PC-9 (cell line): ENCODE data around the gene ICA1. TPM values are rescaled to one million over a fixed set of nuclear protein-coding genes. Genes with fewer than 3 reads are reported as not detected.
A peak's percentile ranks its signal among the peaks of the same experiment; 100 is the strongest.

Experiments used
- BruUV-seq: library from RNA; stranded (reverse); fragments of 400-500 nt; replicated peaks from 2 replicates; lab custom pipeline; 2021; lab: Mats Ljungman, UMichigan
- CTCF ChIA-PET: fragments of 300-600 bp; sonication (Branson Sonifier 250); formaldehyde crosslinking; loops from one replicate; lab custom pipeline; 2022; ENCODE audit warnings: antibody characterized with exemption; lab: Charles Lee
- POLR2A ChIA-PET: fragments of 300-600 bp; sonication (Branson Sonifier 250); formaldehyde crosslinking; loops from one replicate; lab custom pipeline; 2022; ENCODE audit warnings: antibody characterized with exemption; ENCODE audit not compliant: unreplicated experiment; lab: Charles Lee
- DNase-seq, 2 experiments: peaks; one replicate each; pipeline versions ENCODE4 v3.0.0 to v3.0.0-alpha.2; 2015 to 2022; ENCODE audit warnings: mixed read lengths in 1 of 2
- H2AFZ ChIP-seq: fragments of 200-600 bp; sonication (generic); 2 replicates; pipeline ENCODE4 v1.8.1; 2017; ENCODE audit warnings: antibody characterized with exemption
- H3F3A ChIP-seq: fragments of 200-600 bp; sonication (generic); 2 replicates; pipeline ENCODE4 v1.8.1; 2017; ENCODE audit warnings: antibody characterized with exemption, mild to moderate bottlenecking, low read depth; ENCODE audit not compliant: insufficient read depth
- H3K27ac ChIP-seq: fragments of 200-600 bp; sonication (generic); 2 replicates; pipeline ENCODE4 v1.6.1; 2016; ENCODE audit warnings: mixed run types
- H3K27me3 ChIP-seq: fragments of 200-600 bp; sonication (generic); 2 replicates; pipeline ENCODE4 v1.6.1; 2016; ENCODE audit warnings: low read depth, mixed run types; ENCODE audit not compliant: insufficient read depth
- H3K36me3 ChIP-seq: fragments of 200-600 bp; sonication (generic); 2 replicates; pipeline ENCODE4 v1.6.1; 2016; ENCODE audit warnings: low read depth, mixed run types
- H3K4me1 ChIP-seq: fragments of 200-600 bp; sonication (generic); replicated peaks from 2 replicates; pipeline ENCODE4 v1.6.1; 2016; ENCODE audit warnings: mixed run types; ENCODE audit not compliant: insufficient read depth
- H3K4me2 ChIP-seq: fragments of 200-600 bp; sonication (generic); 2 replicates; pipeline ENCODE4 v1.6.1; 2017; ENCODE audit warnings: mixed run types
- H3K4me3 ChIP-seq: fragments of 200-600 bp; sonication (generic); 2 replicates; pipeline ENCODE4 v1.6.1; 2016; ENCODE audit warnings: mixed run types
- H3K79me2 ChIP-seq: fragments of 200-600 bp; sonication (generic); 2 replicates; pipeline ENCODE4 v1.6.1; 2017; ENCODE audit warnings: low read depth, mixed run types
- H3K9me2 ChIP-seq: fragments of 200-600 bp; sonication (generic); 2 replicates; pipeline ENCODE4 v1.8.1; 2017; ENCODE audit warnings: mild to moderate bottlenecking; ENCODE audit not compliant: insufficient read depth
- H3K9me3 ChIP-seq: fragments of 200-600 bp; sonication (generic); 2 replicates; pipeline ENCODE4 v1.8.1; 2016; ENCODE audit warnings: low read depth; ENCODE audit not compliant: insufficient read depth
- H4K20me1 ChIP-seq: fragments of 200-600 bp; sonication (generic); 2 replicates; pipeline ENCODE4 v1.8.1; 2017; ENCODE audit not compliant: insufficient read depth
- EZH2 ChIP-seq: fragments of 200-600 bp; sonication (generic); IDR thresholded peaks from 2 replicates; pipeline ENCODE4 v1.8.0; 2017; ENCODE audit warnings: antibody characterized with exemption, low read depth
- intact Hi-C: fragments of 100-400 bp; cut with micrococcal nuclease; formaldehyde crosslinking; loops from one replicate; pipeline ENCODE4 v1.10.0; 2022; ENCODE audit not compliant: unreplicated experiment
- total RNA-seq: library from RNA; stranded (reverse); gene quantifications from 2 replicates; pipeline ENCODE4 v1.2.3, GENCODE V29; 2021
- TF ChIP-seq, protein P1 (sequence below): fragments of 200-600 bp; sonication (generic); conservative IDR thresholded peaks from 2 replicates; pipeline ENCODE4 v1.6.1; 2017; ENCODE audit warnings: mixed run types, antibody characterized with exemption, mild to moderate bottlenecking, moderate library complexity

Gene ICA1
- total RNA-seq, 1 experiment from 2014 or later: 33.8 TPM

DNA sequence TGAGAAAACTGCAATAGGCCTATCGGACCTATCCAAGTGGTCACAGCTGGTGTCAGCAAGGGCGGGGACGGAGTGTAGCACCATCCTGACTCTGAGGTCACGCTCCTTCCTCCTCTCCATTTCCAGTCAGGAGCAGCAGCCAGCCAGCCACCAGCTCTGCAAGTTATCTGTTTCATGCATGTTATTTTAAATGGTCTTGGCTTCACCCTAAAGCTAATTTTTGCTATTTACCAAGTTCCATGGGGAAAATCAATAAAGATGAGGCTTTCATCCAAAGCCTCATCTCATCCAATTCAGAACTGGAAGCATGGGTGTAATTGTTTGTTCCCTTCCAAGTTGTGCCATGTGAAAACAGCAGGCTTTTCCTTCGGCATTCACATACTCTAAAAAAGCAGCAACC lies 49.3 kb downstream of the ICA1 start:
- peaks cover 40% of the 10 kb centered on the region for H3K4me1 ChIP-seq
- H4K20me1 ChIP-seq: no peaks in the 10 kb centered on the region
- TF ChIP-seq, protein P1, sequence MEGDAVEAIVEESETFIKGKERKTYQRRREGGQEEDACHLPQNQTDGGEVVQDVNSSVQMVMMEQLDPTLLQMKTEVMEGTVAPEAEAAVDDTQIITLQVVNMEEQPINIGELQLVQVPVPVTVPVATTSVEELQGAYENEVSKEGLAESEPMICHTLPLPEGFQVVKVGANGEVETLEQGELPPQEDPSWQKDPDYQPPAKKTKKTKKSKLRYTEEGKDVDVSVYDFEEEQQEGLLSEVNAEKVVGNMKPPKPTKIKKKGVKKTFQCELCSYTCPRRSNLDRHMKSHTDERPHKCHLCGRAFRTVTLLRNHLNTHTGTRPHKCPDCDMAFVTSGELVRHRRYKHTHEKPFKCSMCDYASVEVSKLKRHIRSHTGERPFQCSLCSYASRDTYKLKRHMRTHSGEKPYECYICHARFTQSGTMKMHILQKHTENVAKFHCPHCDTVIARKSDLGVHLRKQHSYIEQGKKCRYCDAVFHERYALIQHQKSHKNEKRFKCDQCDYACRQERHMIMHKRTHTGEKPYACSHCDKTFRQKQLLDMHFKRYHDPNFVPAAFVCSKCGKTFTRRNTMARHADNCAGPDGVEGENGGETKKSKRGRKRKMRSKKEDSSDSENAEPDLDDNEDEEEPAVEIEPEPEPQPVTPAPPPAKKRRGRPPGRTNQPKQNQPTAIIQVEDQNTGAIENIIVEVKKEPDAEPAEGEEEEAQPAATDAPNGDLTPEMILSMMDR: no peak
- TF ChIP-seq EZH2: no peak
- no TSS peak for BruUV-seq
- H3K4me3 ChIP-seq: no peak overlapping the region
- H3F3A ChIP-seq: no peaks in the 10 kb centered on the region; the same call in 1 of the 2 replicates
- no peaks in the 10 kb centered on the region for H3K27me3 ChIP-seq
- ChIA-PET CTCF (no interaction called here), POLR2A (interaction anchor here (0.5 kb wide), 2 partner anchors 23 to 30 kb away, joined by 3 read pairs; no protein-coding TSS in a partner anchor)
- no peak overlapping the region for H2AFZ ChIP-seq
- intact Hi-C loops: loop anchor here (10.0 kb wide), 2 partner anchors 448 to 1248 kb away; no protein-coding TSS in a partner anchor
- no peaks in the 10 kb centered on the region for H3K9me3 ChIP-seq
- H3K4me2 ChIP-seq: no peak overlapping the region
- H3K79me2 ChIP-seq: no peaks in the 10 kb centered on the region
- H3K27ac ChIP-seq: no peak overlapping the region
- peaks cover 4% of the 10 kb centered on the region; the same call in 1 of the 2 replicates for H3K36me3 ChIP-seq
- no peaks in the 10 kb centered on the region for H3K9me2 ChIP-seq
- DNase-seq: no peak

DNA sequence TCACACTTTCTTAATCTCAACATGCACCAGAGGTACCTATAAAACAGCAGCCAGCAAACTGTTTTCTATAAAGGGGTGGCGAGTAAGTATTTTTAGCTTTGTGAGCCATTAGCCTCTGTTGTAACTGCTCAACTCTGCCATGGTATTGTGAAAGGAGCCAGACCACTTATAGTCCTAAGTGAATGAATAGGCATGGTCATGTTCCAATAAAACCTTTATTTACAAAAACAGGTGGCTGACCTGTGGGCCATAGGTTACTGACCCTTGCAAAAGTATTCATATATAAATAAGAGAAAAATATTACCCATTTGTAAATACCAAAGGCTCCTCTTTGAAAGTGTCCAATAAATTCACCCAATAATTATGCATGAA lies 50.3 kb downstream of the ICA1 start:
- CTCF ChIA-PET: no interaction called here
- H3K79me2 ChIP-seq: no peaks in the 10 kb centered on the region
- intact Hi-C loops: loop anchor here (10.0 kb wide), 2 partner anchors 447 to 1247 kb away; no protein-coding TSS in a partner anchor
- no peaks in the 10 kb centered on the region for H3K9me2 ChIP-seq
- H3K9me3 ChIP-seq: no peaks in the 10 kb centered on the region
- H3K27me3 ChIP-seq: no peaks in the 10 kb centered on the region
- no peak overlapping the region for H3K27ac ChIP-seq
- H3K36me3 ChIP-seq: peaks cover 2% of the 10 kb centered on the region; the same call in 1 of the 2 replicates
- H3F3A ChIP-seq: no peaks in the 10 kb centered on the region; the same call in 1 of the 2 replicates
- H2AFZ ChIP-seq: no peak overlapping the region
- no peaks in the 10 kb centered on the region for H4K20me1 ChIP-seq
- H3K4me2 ChIP-seq: no peak overlapping the region
- POLR2A ChIA-PET: no interaction called here
- no peak for TF ChIP-seq EZH2
- TF ChIP-seq, protein P1: no peak
- H3K4me3 ChIP-seq: no peak overlapping the region
- peaks cover 40% of the 10 kb centered on the region for H3K4me1 ChIP-seq
- no TSS peak for BruUV-seq
- peak in 1 of 2 experiments; percentile 51 for DNase-seq

DNA sequence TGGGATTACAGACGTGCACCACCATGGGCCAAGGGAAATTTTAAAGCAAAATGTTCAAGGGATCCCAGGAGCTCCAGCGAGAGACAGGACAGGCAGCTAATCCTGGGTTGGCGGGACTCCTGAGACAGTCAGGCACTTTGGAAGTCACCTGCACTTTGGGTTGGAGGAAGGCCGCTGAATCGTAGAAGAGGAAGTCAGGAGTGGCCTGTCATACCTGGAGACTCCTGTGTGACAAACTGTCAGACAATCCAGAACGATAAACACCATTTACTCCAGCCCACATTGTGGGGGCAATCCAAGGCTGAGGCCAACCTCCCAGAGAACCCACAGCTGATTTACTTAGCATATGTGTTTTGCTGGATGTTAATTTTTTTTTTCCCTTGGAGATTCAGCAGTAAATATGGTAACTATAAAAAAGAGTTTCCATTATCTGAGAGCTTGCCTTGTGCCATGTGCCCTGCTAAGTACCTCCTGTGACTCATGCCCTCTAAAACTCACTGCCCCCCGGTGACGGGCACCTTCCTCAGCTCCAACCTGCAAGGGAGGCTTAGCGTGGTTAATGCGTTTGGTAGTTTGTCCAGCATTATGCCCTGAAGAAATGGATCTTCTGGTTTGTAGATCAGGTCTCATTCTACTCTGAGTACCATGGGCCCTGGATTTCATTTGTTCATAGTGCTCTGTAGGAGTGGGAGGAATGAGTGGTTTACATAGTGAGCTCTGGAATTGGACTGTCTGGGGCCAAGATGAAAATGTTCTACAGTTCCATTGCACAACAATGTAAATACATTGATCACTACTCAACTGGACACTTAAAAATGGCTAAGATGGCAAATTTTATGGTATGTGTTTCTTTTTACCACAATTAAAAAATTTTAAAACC lies 50.9 kb downstream of the ICA1 start:
- Histone ChIP-seq H3K27ac (no peak overlapping the region), H3K79me2 (no peaks in the 10 kb centered on the region), H2AFZ (no peak overlapping the region), H3K4me1 (peaks cover 38% of the 10 kb centered on the region), H3K27me3 (no peaks in the 10 kb centered on the region), H4K20me1 (no peaks in the 10 kb centered on the region), H3K9me2 (no peaks in the 10 kb centered on the region), H3K4me3 (no peak overlapping the region), H3K9me3 (no peaks in the 10 kb centered on the region), H3K36me3 (no peaks in the 10 kb centered on the region), H3K4me2 (no peak overlapping the region), H3F3A (no peaks in the 10 kb centered on the region; the same call in 1 of the 2 replicates)
- no peak for DNase-seq
- ChIA-PET POLR2A (no interaction called here), CTCF (no interaction called here)
- intact Hi-C loops: loop anchor here (10.0 kb wide), 2 partner anchors 446 to 1246 kb away; no protein-coding TSS in a partner anchor
- no TSS peak for BruUV-seq
- TF ChIP-seq EZH2: no peak
- TF ChIP-seq, protein P1: no peak
